T-cell (primary cell): ENCODE results near the gene RETREG1. TPM values are rescaled to one million over a fixed set of nuclear protein-coding genes. Genes with fewer than 3 reads are reported as not detected.

ENCODE experiments used
- ATAC-seq, 4 experiments: fragments of 200-7000 bp in 3 of 4; fragments of 150-1000 bp in 1 of 4; cut with Tn5 transposase; replicated peaks in 1 of 4; 1 replicate in 3 of 4; 2 replicates in 1 of 4; pipeline ENCODE4 v1.10.0; 2021; ENCODE audit warnings: moderate library complexity in 3 of 4, mild to moderate bottlenecking in 2 of 4, moderate number of reproducible peaks in 1 of 4
- CTCF ChIA-PET, 2 donors: fragments of 300-600 bp; sonication (Branson Sonifier 250); formaldehyde crosslinking; loops; one replicate each; lab custom pipeline; 2022; ENCODE audit warnings: antibody characterized with exemption in 2 of 2; lab: Charles Lee
- POLR2A ChIA-PET, 2 donors: fragments of 300-600 bp; sonication (Branson Sonifier 250); formaldehyde crosslinking; loops; one replicate each; lab custom pipeline; 2022; ENCODE audit warnings: antibody characterized with exemption in 2 of 2; lab: Charles Lee
- DNase-seq, 35 experiments: peaks; one replicate each; pipeline versions ENCODE4 v3.0.0 to v3.0.0-alpha.2; 2013 to 2023
- H3K27ac ChIP-seq: one replicate; pipeline ENCODE4 v1.5.1; 2013; ENCODE audit warnings: low read length
- H3K27me3 ChIP-seq, 2 experiments: replicated peaks in 1 of 2; 1 replicate in 1 of 2; 2 replicates in 1 of 2; pipeline versions ENCODE4 v1.6.1 to v1.7.0; 2013; ENCODE audit warnings: low read length in 1 of 2, mixed read lengths in 1 of 2; ENCODE audit not compliant: control insufficient read depth in 2 of 2, insufficient read depth in 2 of 2; ENCODE audit errors: extremely low read depth in 1 of 2
- H3K36me3 ChIP-seq, 2 donors: 1 replicate in 1 of 2; 2 replicates in 1 of 2; pipeline versions ENCODE4 v1.6.1 to v1.7.0; 2013; ENCODE audit warnings: low read length in 1 of 2; ENCODE audit not compliant: control insufficient read depth in 2 of 2, insufficient read depth in 1 of 2; ENCODE audit errors: extremely low read depth in 1 of 2
- H3K4me1 ChIP-seq, 2 experiments: 1 replicate in 1 of 2; 2 replicates in 1 of 2; pipeline versions ENCODE4 v1.6.1 to v1.7.0; 2013; ENCODE audit warnings: low read length in 2 of 2, mixed read lengths in 1 of 2; ENCODE audit not compliant: insufficient read depth in 2 of 2, control insufficient read depth in 1 of 2; ENCODE audit errors: extremely low read depth in 1 of 2
- H3K4me3 ChIP-seq, 2 donors: 1 replicate in 1 of 2; 2 replicates in 1 of 2; pipeline versions ENCODE4 v1.5.1 to v1.7.0; 2013; ENCODE audit warnings: mild to moderate bottlenecking in 2 of 2, low read length in 1 of 2, moderate library complexity in 1 of 2; ENCODE audit not compliant: control insufficient read depth in 1 of 2; ENCODE audit errors: extremely low read depth in 1 of 2
- H3K9me3 ChIP-seq: 2 replicates; pipeline ENCODE4 v1.7.0; 2013
- H3K27ac Mint-ChIP-seq, 2 donors: one replicate each; pipeline ENCODE4 v1.8.0; 2020 to 2021; ENCODE audit warnings: mild to moderate bottlenecking in 2 of 2, mixed read lengths in 2 of 2
- H3K27me3 Mint-ChIP-seq, 2 donors: one replicate each; pipeline ENCODE4 v1.8.0; 2021 to 2022; ENCODE audit warnings: mixed read lengths in 2 of 2
- H3K36me3 Mint-ChIP-seq: one replicate; pipeline ENCODE4 v1.8.0; 2021; ENCODE audit warnings: mixed read lengths
- H3K4me1 Mint-ChIP-seq, 3 donors: one replicate each; pipeline ENCODE4 v1.8.0; 2020 to 2022; ENCODE audit warnings: mixed read lengths in 3 of 3, mild to moderate bottlenecking in 1 of 3
- H3K4me3 Mint-ChIP-seq, 3 donors: one replicate each; pipeline ENCODE4 v1.8.0; 2020 to 2022; ENCODE audit warnings: mild to moderate bottlenecking in 3 of 3, mixed read lengths in 3 of 3, moderate library complexity in 3 of 3
- H3K9me3 Mint-ChIP-seq, 3 donors: one replicate each; pipeline ENCODE4 v1.8.0; 2020 to 2022; ENCODE audit warnings: mixed read lengths in 3 of 3
- WGBS: methylation state at CpG from one replicate; pipeline ENCODE4 v1.1.5; 2013; ENCODE audit warnings: missing lambda C conversion rate; ENCODE audit not compliant: insufficient coverage; 5-methylcytosine and 5-hydroxymethylcytosine counted together
- total RNA-seq, 35 experiments: library from RNA in 6 of 35; stranded (reverse) in 6 of 35; fragments of 120-200 nt in 1 of 35; gene quantifications; one replicate each; pipeline versions ENCODE4 v1.2.1 to v1.2.4 and lab custom pipeline; 2013 to 2026

RETREG1 gene
- total RNA-seq, 5 donors from 2014 or later (not counting 1 experiment from before 2014, with no cell fraction given) = 41.0 to 72.1 (median 55.5) TPM

GRCh38 chr5:16593013-16593412 lies 23.8 kb downstream of the RETREG1 start:
- H3K4me3 Mint-ChIP-seq = no peak overlapping the region
- Histone ChIP-seq H3K9me3 (no peaks in the 10 kb centered on the region), H3K27ac (no peak overlapping the region), H3K4me1 (peaks cover 8 to 28% of the 10 kb centered on the region in 2 experiments), H3K4me3 (no peak overlapping the region), H3K27me3 (no peaks in the 10 kb centered on the region), H3K36me3 (peaks cover 5 to 6% of the 10 kb centered on the region in 2 donors)
- DNase-seq (no peak), ATAC-seq (no peak)
- peaks cover 82 to 95% (median 87%) of the 10 kb centered on the region in 3 donors for H3K4me1 Mint-ChIP-seq
- H3K27ac Mint-ChIP-seq = peak overlapping the region in 1 of 2 donors; percentile 56
- CTCF ChIA-PET = interaction anchor here in 1 of 2 donors (0.7 kb wide), 1 partner anchor 30 kb away, joined by 3 read pairs; no protein-coding TSS in a partner anchor
- POLR2A ChIA-PET = no interaction called here
- H3K9me3 Mint-ChIP-seq = no peaks in the 10 kb centered on the region
- peaks cover 34% of the 10 kb centered on the region for H3K36me3 Mint-ChIP-seq
- 100% methylated on average over 1 of the region's 4 CpGs for WGBS
- no peaks in the 10 kb centered on the region for H3K27me3 Mint-ChIP-seq

DNA sequence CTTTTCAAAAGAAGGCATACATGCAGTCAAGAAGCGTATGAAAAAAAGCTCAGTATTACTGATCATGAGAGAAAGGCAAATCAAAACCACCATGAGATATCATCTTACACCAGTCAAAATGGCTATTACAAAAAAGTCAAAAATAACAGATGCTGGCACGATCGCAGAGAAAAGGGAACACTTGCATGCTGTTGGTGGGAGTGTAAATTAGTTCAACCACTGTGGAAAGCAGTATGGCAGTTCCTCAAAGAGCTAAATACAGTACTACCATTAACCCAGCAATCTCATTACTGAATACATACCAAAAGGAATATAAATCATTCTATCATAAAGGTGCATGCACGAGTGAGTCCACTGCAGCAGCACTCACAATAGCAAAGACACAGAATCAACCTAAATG lies 24.5 kb downstream of the RETREG1 start:
- POLR2A ChIA-PET = no interaction called here
- Mint-ChIP-seq H3K27ac (peak overlapping the region in 1 of 2 donors; percentile 35), H3K36me3 (peaks cover 39% of the 10 kb centered on the region), H3K9me3 (no peaks in the 10 kb centered on the region), H3K27me3 (no peaks in the 10 kb centered on the region), H3K4me1 (peaks cover 78 to 89% (median 85%) of the 10 kb centered on the region in 3 donors), H3K4me3 (peak overlapping the region in 1 of 3 donors; percentile 12)
- H3K27me3 ChIP-seq = no peaks in the 10 kb centered on the region
- no peak for DNase-seq
- peaks cover 5 to 26% of the 10 kb centered on the region in 2 experiments for H3K4me1 ChIP-seq
- no CpG with 5 or more reads among the region's 4 CpGs for WGBS
- H3K36me3 ChIP-seq = peaks cover 5% of the 10 kb centered on the region in 2 donors
- H3K27ac ChIP-seq = no peak overlapping the region
- H3K9me3 ChIP-seq = no peaks in the 10 kb centered on the region
- CTCF ChIA-PET = no interaction called here
- no peak for ATAC-seq
- H3K4me3 ChIP-seq = no peak overlapping the region

GRCh38 chr5:16590685-16591084 lies 26.1 kb downstream of the RETREG1 start:
- Histone ChIP-seq H3K36me3 (peaks cover 5% of the 10 kb centered on the region in 2 donors), H3K4me1 (peaks cover 5 to 17% of the 10 kb centered on the region in 2 experiments), H3K4me3 (no peak overlapping the region), H3K9me3 (no peaks in the 10 kb centered on the region), H3K27ac (no peak overlapping the region), H3K27me3 (no peaks in the 10 kb centered on the region)
- Mint-ChIP-seq H3K4me1 (peaks cover 73 to 89% (median 77%) of the 10 kb centered on the region in 3 donors), H3K9me3 (no peaks in the 10 kb centered on the region), H3K27ac (peak overlapping the region in 1 of 2 donors; percentile 8), H3K36me3 (peaks cover 47% of the 10 kb centered on the region), H3K4me3 (peak overlapping the region in 1 of 3 donors; percentile 7), H3K27me3 (no peaks in the 10 kb centered on the region)
- DNase-seq = no peak
- WGBS = 94% methylated on average over 2 of the region's 3 CpGs
- no peak for ATAC-seq
- CTCF ChIA-PET = no interaction called here
- POLR2A ChIA-PET = no interaction called here

- ATAC-seq (no peak), DNase-seq (no peak)
- no peak overlapping the region for H3K27ac ChIP-seq
- H3K9me3 ChIP-seq = no peaks in the 10 kb centered on the region
- Mint-ChIP-seq H3K4me1 (peaks cover 73 to 90% (median 77%) of the 10 kb centered on the region in 3 donors), H3K27ac (peak overlapping the region in 1 of 2 donors; percentile 25), H3K4me3 (no peak overlapping the region), H3K36me3 (peaks cover 40% of the 10 kb centered on the region), H3K27me3 (no peaks in the 10 kb centered on the region), H3K9me3 (no peaks in the 10 kb centered on the region)
- ChIA-PET POLR2A (no interaction called here), CTCF (no interaction called here)
- 100% methylated on average over 2 of the region's 3 CpGs for WGBS
- no peaks in the 10 kb centered on the region for H3K27me3 ChIP-seq
- peaks cover 5% of the 10 kb centered on the region in 2 donors for H3K36me3 ChIP-seq
- peaks cover 5 to 15% of the 10 kb centered on the region in 2 experiments for H3K4me1 ChIP-seq
- H3K4me3 ChIP-seq = no peak overlapping the region
Measured at GRCh38 chr5:16589658-16590057, 27.1 kb downstream of the RETREG1 start.

GRCh38 chr5:16588434-16589214 lies 28.2 kb downstream of the RETREG1 start:
- H3K27ac Mint-ChIP-seq = peak overlapping the region in 1 of 2 donors; percentile 35
- no peaks in the 10 kb centered on the region for H3K27me3 ChIP-seq
- no peak overlapping the region for H3K4me3 ChIP-seq
- H3K4me3 Mint-ChIP-seq = no peak overlapping the region
- DNase-seq (no peak), ATAC-seq (no peak)
- no peaks in the 10 kb centered on the region for H3K9me3 ChIP-seq
- H3K9me3 Mint-ChIP-seq = no peaks in the 10 kb centered on the region
- H3K4me1 Mint-ChIP-seq = peaks cover 72 to 90% (median 80%) of the 10 kb centered on the region in 3 donors
- H3K4me1 ChIP-seq = peaks cover 5 to 12% of the 10 kb centered on the region in 2 experiments
- H3K36me3 ChIP-seq = peaks cover 5% of the 10 kb centered on the region in 2 donors
- ChIA-PET CTCF (interaction anchor here in 1 of 2 donors (0.6 kb wide), 1 partner anchor 74 kb away, joined by 4 read pairs; no protein-coding TSS in a partner anchor), POLR2A (no interaction called here)
- no peak overlapping the region for H3K27ac ChIP-seq
- no peaks in the 10 kb centered on the region for H3K27me3 Mint-ChIP-seq
- WGBS = 87% methylated on average over 7 of the region's 10 CpGs
- H3K36me3 Mint-ChIP-seq = peaks cover 35% of the 10 kb centered on the region

DNA sequence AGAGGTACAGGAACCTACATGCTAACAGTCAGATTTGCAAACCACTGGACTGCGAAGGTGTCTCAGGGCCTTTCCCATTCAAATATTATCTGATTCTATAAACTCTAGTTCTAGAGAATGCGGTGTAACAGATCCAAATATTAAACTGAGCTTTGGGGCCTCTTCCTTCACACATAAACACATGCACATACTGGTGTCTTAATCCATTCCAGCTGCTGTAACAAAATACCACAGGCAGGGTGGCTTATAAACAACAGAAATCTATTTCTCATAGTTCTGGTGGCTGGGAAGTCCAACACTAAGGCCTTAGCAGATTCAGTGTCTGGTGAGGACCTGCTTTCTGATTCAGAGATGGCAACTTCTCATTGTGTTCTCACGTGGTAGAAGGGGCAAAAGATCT lies 30.2 kb downstream of the RETREG1 start:
- no peak overlapping the region for H3K27ac ChIP-seq
- H3K36me3 ChIP-seq = peaks cover 5% of the 10 kb centered on the region in 2 donors
- no peak overlapping the region for H3K27ac Mint-ChIP-seq
- no peaks in the 10 kb centered on the region for H3K9me3 Mint-ChIP-seq
- peaks cover 57 to 77% (median 67%) of the 10 kb centered on the region in 3 donors for H3K4me1 Mint-ChIP-seq
- no peak overlapping the region for H3K4me3 ChIP-seq
- ChIA-PET POLR2A (no interaction called here), CTCF (interaction anchor here (0.6 to 0.8 kb wide), 2 partner anchors 24 to 45 kb away, joined by 3 to 4 read pairs; no protein-coding TSS in a partner anchor)
- no peak for DNase-seq
- peaks cover 3 to 4% of the 10 kb centered on the region in 2 experiments for H3K4me1 ChIP-seq
- H3K27me3 Mint-ChIP-seq = no peaks in the 10 kb centered on the region
- peaks cover 34% of the 10 kb centered on the region for H3K36me3 Mint-ChIP-seq
- H3K9me3 ChIP-seq = no peaks in the 10 kb centered on the region
- 94% methylated on average over 2 of the region's 3 CpGs for WGBS
- H3K4me3 Mint-ChIP-seq = no peak overlapping the region
- H3K27me3 ChIP-seq = no peaks in the 10 kb centered on the region
- ATAC-seq = no peak
